Neural cell (in vitro differentiated cells): ENCODE measurements around the gene BMS1. TPM values are rescaled to one million over a fixed set of nuclear protein-coding genes. Genes with fewer than 3 reads are reported as not detected.

ENCODE experiments used
- H2AFZ ChIP-seq: fragments of 200-600, 300-800 bp; sonication (generic), shearing (Covaris generic); 2 replicates; pipeline ENCODE4 v1.6.0; 2014; ENCODE audit warnings: low read depth, mild to moderate bottlenecking, antibody characterized with exemption, low read length, moderate library complexity
- H3F3A ChIP-seq: fragments of 200-600 bp; shearing (Covaris generic); 2 replicates; pipeline ENCODE4 v1.6.1; 2016; ENCODE audit warnings: mild to moderate bottlenecking, moderate library complexity, mixed read lengths, antibody characterized with exemption, low read length; ENCODE audit not compliant: insufficient read depth, poor library complexity, severe bottlenecking
- H3K27ac ChIP-seq: fragments of 200-600, 300-800 bp; sonication (generic), shearing (Covaris generic); 2 replicates; pipeline ENCODE4 v1.5.1; 2014; ENCODE audit warnings: mild to moderate bottlenecking, low read length, moderate library complexity
- H3K27me3 ChIP-seq: fragments of 300-800, 200-600 bp; sonication (generic), shearing (Covaris generic); 2 replicates; pipeline ENCODE4 v1.6.0; 2014; ENCODE audit warnings: mild to moderate bottlenecking, low read depth, low read length, moderate library complexity; ENCODE audit not compliant: insufficient read depth
- H3K36me3 ChIP-seq: fragments of 300-800, 200-600 bp; sonication (generic), shearing (Covaris generic); 2 replicates; pipeline ENCODE4 v1.5.1; 2014; ENCODE audit warnings: mild to moderate bottlenecking, antibody characterized with exemption, low read length, moderate library complexity; ENCODE audit not compliant: insufficient read depth
- H3K4me2 ChIP-seq: fragments of 300-800, 200-600 bp; sonication (generic), shearing (Covaris generic); 2 replicates; pipeline ENCODE4 v1.6.0; 2014; ENCODE audit warnings: mild to moderate bottlenecking, low read length
- H3K4me3 ChIP-seq: fragments of 300-800, 200-600 bp; sonication (generic), shearing (Covaris generic); 2 replicates; pipeline ENCODE4 v1.5.1; 2014; ENCODE audit warnings: mild to moderate bottlenecking, low read length, moderate library complexity
- H3K79me2 ChIP-seq: fragments of 200-600 bp; shearing (Covaris generic); replicated peaks from 2 replicates; pipeline ENCODE4 v1.6.0; 2014; ENCODE audit warnings: mild to moderate bottlenecking, low read length, moderate library complexity; ENCODE audit not compliant: insufficient read depth
- H3K9ac ChIP-seq: fragments of 300-800, 200-600 bp; sonication (generic), shearing (Covaris generic); 2 replicates; pipeline ENCODE4 v1.6.1; 2016; ENCODE audit warnings: mild to moderate bottlenecking, low read length, mixed read lengths
- H3K9me2 ChIP-seq: fragments of 200-600 bp; shearing (Covaris generic); 2 replicates; pipeline ENCODE4 v1.6.1; 2016; ENCODE audit warnings: mild to moderate bottlenecking, low read length, mixed read lengths; ENCODE audit not compliant: insufficient read depth
- H3K9me3 ChIP-seq: fragments of 200-600, 300-800 bp; sonication (generic), shearing (Covaris generic); 2 replicates; pipeline ENCODE4 v1.6.1; 2016; ENCODE audit warnings: mild to moderate bottlenecking, mixed run types, low read length, moderate library complexity, mixed read lengths
- H4K20me1 ChIP-seq: fragments of 200-600 bp; shearing (Covaris generic); 2 replicates; pipeline ENCODE4 v1.6.1; 2016; ENCODE audit warnings: mild to moderate bottlenecking, mixed run types; ENCODE audit not compliant: insufficient read depth
- CTCF ChIP-seq: fragments of 450-650 bp; IDR thresholded peaks from 2 replicates; pipeline ENCODE4 v1.5.1; 2014; ENCODE audit warnings: antibody characterized with exemption, mild to moderate bottlenecking, moderate library complexity; ENCODE audit not compliant: poor library complexity, severe bottlenecking
- EP300 ChIP-seq: fragments of 450-650 bp; conservative IDR thresholded peaks from 2 replicates; pipeline ENCODE4 v1.6.1; 2014; ENCODE audit warnings: antibody characterized with exemption, mild to moderate bottlenecking, moderate library complexity; ENCODE audit not compliant: poor library complexity, severe bottlenecking
- EZH2 ChIP-seq: fragments of 200-600, 300-800 bp; shearing (Covaris generic), sonication (generic); IDR thresholded peaks from 2 replicates; pipeline ENCODE4 v1.6.1; 2014; ENCODE audit warnings: antibody characterized with exemption, low read length, borderline replicate concordance, mild to moderate bottlenecking; ENCODE audit not compliant: insufficient read depth, poor library complexity, severe bottlenecking
- MXI1 ChIP-seq: fragments of 450-650 bp; conservative IDR thresholded peaks from 2 replicates; pipeline ENCODE4 v1.6.1; 2014; ENCODE audit warnings: antibody characterized with exemption, mild to moderate bottlenecking; ENCODE audit not compliant: poor library complexity, severe bottlenecking
- POLR2AphosphoS5 ChIP-seq: IDR thresholded peaks from 2 replicates; pipeline ENCODE4 v1.6.1; 2012
- RAD21 ChIP-seq: fragments of 450-650 bp; conservative IDR thresholded peaks from 2 replicates; pipeline ENCODE4 v1.6.1; 2014; ENCODE audit warnings: antibody characterized with exemption, mild to moderate bottlenecking, moderate library complexity
- REST ChIP-seq: IDR thresholded peaks from 2 replicates; pipeline ENCODE4 v1.6.1; 2012; ENCODE audit warnings: borderline replicate concordance
- SMC3 ChIP-seq: fragments of 450-650 bp; conservative IDR thresholded peaks from 2 replicates; pipeline ENCODE4 v1.6.1; 2014; ENCODE audit warnings: antibody characterized with exemption, mild to moderate bottlenecking, moderate library complexity; ENCODE audit not compliant: poor library complexity
- TAF1 ChIP-seq: IDR thresholded peaks from 2 replicates; pipeline ENCODE4 v1.6.1; 2012; ENCODE audit warnings: low read depth
- polyA plus RNA-seq: library from polyadenylated mRNA; depleted of rRNA; stranded (reverse); fragments of >200 nt; gene quantifications from 2 replicates; pipeline ENCODE4 v1.2.3, GENCODE V29; 2014

BMS1 gene
- polyA plus RNA-seq, 1 donor from 2014 or later: 8.5 TPM

- no peaks in the 10 kb centered on the region for H3F3A ChIP-seq
- H3K9me2 ChIP-seq: no peaks in the 10 kb centered on the region
- no peak overlapping the region for H2AFZ ChIP-seq
- H3K27me3 ChIP-seq: peaks cover 54% of the 10 kb centered on the region
- H4K20me1 ChIP-seq: no peaks in the 10 kb centered on the region
- no peak overlapping the region for H3K27ac ChIP-seq
- H3K9ac ChIP-seq: peak overlapping the region; percentile 14
- peak overlapping the region; percentile 65 for H3K4me3 ChIP-seq
- no peak overlapping the region for H3K4me2 ChIP-seq
- TF ChIP-seq MXI1 (no peak), EZH2 (peak; percentile 63)
- H3K9me3 ChIP-seq: no peaks in the 10 kb centered on the region
- no peaks in the 10 kb centered on the region for H3K36me3 ChIP-seq
- H3K79me2 ChIP-seq: no peaks in the 10 kb centered on the region
These were observed 28.2 kb upstream of the BMS1 start for GRCh38 chr10:42754155-42755027.

GRCh38 chr10:42755028-42755451, 27.6 kb upstream of the BMS1 start:
- Histone ChIP-seq H3K4me2 (no peak overlapping the region), H3K9ac (no peak overlapping the region), H3K27ac (no peak overlapping the region), H4K20me1 (no peaks in the 10 kb centered on the region), H3K36me3 (no peaks in the 10 kb centered on the region), H3K9me2 (no peaks in the 10 kb centered on the region), H3K27me3 (peaks cover 54% of the 10 kb centered on the region), H2AFZ (no peak overlapping the region), H3F3A (no peaks in the 10 kb centered on the region), H3K9me3 (no peaks in the 10 kb centered on the region), H3K4me3 (peak overlapping the region; percentile 65), H3K79me2 (no peaks in the 10 kb centered on the region)
- TF ChIP-seq POLR2AphosphoS5 (no peak), RAD21 (no peak), EP300 (no peak), MXI1 (no peak), CTCF (no peak), REST (no peak), SMC3 (no peak), EZH2 (no peak), TAF1 (no peak)
